HG03064 (cell line): ENCODE results near the gene DYNC1I1.

ENCODE experiments used
- ATAC-seq: cut with Tn5 transposase; IDR thresholded peaks from one replicate; pipeline ENCODE4 v1.9.1; 2021; ENCODE audit warnings: low read depth; ENCODE audit not compliant: unreplicated experiment

DYNC1I1 gene

GRCh38 chr7:96005271-96005670, 232.9 kb downstream of the DYNC1I1 start:
- no peak for ATAC-seq

- no peak for ATAC-seq
Measured at GRCh38 chr7:96009148-96009547, 236.8 kb downstream of the DYNC1I1 start.

GRCh38 chr7:96013836-96014235, 241.5 kb downstream of the DYNC1I1 start:
- no peak for ATAC-seq

GRCh38 chr7:96014617-96015016, 242.3 kb downstream of the DYNC1I1 start:
- ATAC-seq, result no peak

GRCh38 chr7:96016056-96016586, 243.8 kb downstream of the DYNC1I1 start:
- ATAC-seq, result no peak

- ATAC-seq, result no peak
Measured at GRCh38 chr7:96016735-96017134, 244.4 kb downstream of the DYNC1I1 start.

GRCh38 chr7:96017877-96018276, 245.5 kb downstream of the DYNC1I1 start:
- ATAC-seq, result no peak

- ATAC-seq, result no peak
Measured at GRCh38 chr7:96021568-96021967, 249.2 kb downstream of the DYNC1I1 start.

GRCh38 chr7:96023387-96023786, 251.0 kb downstream of the DYNC1I1 start:
- ATAC-seq, result no peak

GRCh38 chr7:96026010-96026409, 253.7 kb downstream of the DYNC1I1 start:
- no peak for ATAC-seq

GRCh38 chr7:96026611-96027010, 254.3 kb downstream of the DYNC1I1 start:
- no peak for ATAC-seq

- no peak for ATAC-seq
Measured at GRCh38 chr7:96028729-96029128, 256.4 kb downstream of the DYNC1I1 start.

GRCh38 chr7:96033009-96033598, 260.8 kb downstream of the DYNC1I1 start:
- ATAC-seq, result no peak

- no peak for ATAC-seq
Measured at GRCh38 chr7:96034940-96035727, 262.8 kb downstream of the DYNC1I1 start.

GRCh38 chr7:96040250-96040772, 268.0 kb downstream of the DYNC1I1 start:
- ATAC-seq, result no peak

GRCh38 chr7:96041171-96041570, 268.8 kb downstream of the DYNC1I1 start:
- no peak for ATAC-seq

GRCh38 chr7:96045181-96045580, 272.8 kb downstream of the DYNC1I1 start:
- no peak for ATAC-seq

- no peak for ATAC-seq
Measured at GRCh38 chr7:96045919-96046318, 273.6 kb downstream of the DYNC1I1 start.

GRCh38 chr7:96052289-96052688, 279.9 kb downstream of the DYNC1I1 start:
- ATAC-seq, result no peak

GRCh38 chr7:96052860-96053470, 280.6 kb downstream of the DYNC1I1 start:
- no peak for ATAC-seq

GRCh38 chr7:96055717-96056116, 283.4 kb downstream of the DYNC1I1 start:
- ATAC-seq, result no peak
